ENCODE results near the gene FSHR.

DNA sequence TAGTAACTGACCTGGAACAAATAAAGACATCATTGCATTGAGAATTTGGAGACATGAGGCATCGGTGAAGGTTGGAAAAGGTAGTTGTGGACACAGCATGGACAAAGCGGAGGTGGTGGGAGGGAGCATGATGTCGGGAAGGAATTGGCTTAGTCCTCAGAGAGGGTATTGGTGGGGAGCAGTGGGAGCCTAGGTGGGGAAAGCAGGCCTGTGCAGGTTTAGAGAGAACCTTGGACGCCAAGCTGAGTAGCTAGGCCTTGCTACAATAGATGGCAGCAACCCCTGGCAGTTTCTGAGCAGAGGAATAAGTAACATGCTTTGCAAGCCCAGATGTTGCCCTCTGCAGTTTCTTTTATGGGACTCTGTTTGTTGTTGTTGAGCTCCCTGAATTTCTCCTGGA is 221.6 kb downstream of the FSHR start:
- TF ChIP-seq, protein P1, sequence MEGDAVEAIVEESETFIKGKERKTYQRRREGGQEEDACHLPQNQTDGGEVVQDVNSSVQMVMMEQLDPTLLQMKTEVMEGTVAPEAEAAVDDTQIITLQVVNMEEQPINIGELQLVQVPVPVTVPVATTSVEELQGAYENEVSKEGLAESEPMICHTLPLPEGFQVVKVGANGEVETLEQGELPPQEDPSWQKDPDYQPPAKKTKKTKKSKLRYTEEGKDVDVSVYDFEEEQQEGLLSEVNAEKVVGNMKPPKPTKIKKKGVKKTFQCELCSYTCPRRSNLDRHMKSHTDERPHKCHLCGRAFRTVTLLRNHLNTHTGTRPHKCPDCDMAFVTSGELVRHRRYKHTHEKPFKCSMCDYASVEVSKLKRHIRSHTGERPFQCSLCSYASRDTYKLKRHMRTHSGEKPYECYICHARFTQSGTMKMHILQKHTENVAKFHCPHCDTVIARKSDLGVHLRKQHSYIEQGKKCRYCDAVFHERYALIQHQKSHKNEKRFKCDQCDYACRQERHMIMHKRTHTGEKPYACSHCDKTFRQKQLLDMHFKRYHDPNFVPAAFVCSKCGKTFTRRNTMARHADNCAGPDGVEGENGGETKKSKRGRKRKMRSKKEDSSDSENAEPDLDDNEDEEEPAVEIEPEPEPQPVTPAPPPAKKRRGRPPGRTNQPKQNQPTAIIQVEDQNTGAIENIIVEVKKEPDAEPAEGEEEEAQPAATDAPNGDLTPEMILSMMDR (optimal IDR thresholded peaks at IDR 0.05 in 1 of 3, IDR thresholded peaks at IDR 0.05 in 1 of 3, conservative IDR thresholded peaks at IDR 0.05 in 1 of 3; ENCODE audit: extremely low read depth in 1 of 3, insufficient read depth in 2 of 3, low read length in 3 of 3), result no peak
- TF ChIP-seq EZH2 (IDR thresholded peaks at IDR 0.05; ENCODE audit: low read length), result no peak
